ENCODE results near the gene ANKRD40. TPM values are rescaled to one million over a fixed set of nuclear protein-coding genes. Genes with fewer than 3 reads are reported as not detected.

Gene ANKRD40
- total and polyA plus RNA-seq, 2 donors (not counting 1 experiment from before 2014, with no cell fraction given), result 13.7 to 35.3 TPM

DNA sequence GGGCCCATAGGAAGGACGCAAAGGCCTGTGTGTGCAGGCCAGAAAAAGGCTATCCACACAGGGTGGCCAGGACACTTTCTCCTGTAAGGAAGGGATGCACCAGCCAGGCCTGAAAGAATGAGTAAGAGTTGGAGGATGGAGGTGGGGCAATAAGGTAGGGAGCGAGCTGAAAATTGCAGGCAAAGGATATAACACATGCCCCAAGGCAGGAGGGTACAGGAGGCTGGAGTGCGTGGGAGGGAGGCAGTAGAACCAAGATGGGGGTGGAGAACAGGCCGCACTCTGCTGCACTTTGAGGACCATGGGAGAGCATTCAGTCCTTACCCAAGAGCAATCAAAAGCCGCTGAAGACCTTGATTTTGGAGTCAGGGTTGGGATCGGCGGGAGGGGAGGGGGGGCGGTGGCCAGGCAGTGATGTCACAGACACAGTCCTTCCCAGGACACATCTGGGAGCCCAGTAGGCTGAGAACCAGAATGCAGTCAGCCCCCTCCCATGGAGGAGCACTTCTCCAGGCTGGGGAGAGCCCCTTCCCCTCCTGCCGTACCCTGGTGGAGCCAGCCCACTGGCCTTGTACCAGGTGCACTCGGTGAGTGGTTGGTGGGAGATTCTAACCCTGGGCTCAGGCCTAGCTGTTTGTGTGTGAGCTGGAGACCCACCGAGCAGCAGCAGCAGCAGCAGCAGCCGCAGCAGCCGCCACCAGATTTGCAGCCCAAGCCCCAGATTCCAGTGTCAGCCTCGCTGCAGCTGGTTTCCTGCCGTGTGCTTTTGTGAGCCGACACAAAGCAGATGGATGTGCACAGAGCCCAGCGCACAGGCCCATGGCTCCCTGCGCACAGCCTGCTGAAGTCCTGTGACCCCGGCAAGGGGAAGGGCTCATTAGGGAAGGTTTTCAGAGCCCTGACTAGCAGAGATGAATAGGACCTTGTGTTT is 17.5 kb downstream of the ANKRD40 start:
- no peak overlapping the region for H3K27ac Mint-ChIP-seq
- no peaks in the 10 kb centered on the region for H3K4me1 Mint-ChIP-seq
- TF ChIP-seq, protein P1, sequence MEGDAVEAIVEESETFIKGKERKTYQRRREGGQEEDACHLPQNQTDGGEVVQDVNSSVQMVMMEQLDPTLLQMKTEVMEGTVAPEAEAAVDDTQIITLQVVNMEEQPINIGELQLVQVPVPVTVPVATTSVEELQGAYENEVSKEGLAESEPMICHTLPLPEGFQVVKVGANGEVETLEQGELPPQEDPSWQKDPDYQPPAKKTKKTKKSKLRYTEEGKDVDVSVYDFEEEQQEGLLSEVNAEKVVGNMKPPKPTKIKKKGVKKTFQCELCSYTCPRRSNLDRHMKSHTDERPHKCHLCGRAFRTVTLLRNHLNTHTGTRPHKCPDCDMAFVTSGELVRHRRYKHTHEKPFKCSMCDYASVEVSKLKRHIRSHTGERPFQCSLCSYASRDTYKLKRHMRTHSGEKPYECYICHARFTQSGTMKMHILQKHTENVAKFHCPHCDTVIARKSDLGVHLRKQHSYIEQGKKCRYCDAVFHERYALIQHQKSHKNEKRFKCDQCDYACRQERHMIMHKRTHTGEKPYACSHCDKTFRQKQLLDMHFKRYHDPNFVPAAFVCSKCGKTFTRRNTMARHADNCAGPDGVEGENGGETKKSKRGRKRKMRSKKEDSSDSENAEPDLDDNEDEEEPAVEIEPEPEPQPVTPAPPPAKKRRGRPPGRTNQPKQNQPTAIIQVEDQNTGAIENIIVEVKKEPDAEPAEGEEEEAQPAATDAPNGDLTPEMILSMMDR (IDR thresholded peaks at IDR 0.05), result no peak
- no peak for TF ChIP-seq EZH2 (IDR thresholded peaks at IDR 0.05; ENCODE audit: borderline replicate concordance, insufficient read depth, low read depth, low read length, poor library complexity, severe bottlenecking)
- H3K9me3 Mint-ChIP-seq (ENCODE audit: insufficient read depth), result no peaks in the 10 kb centered on the region
- ChIA-PET POLR2A (no interaction called here), CTCF (no interaction called here)
- no peak overlapping the region for H3K4me2 ChIP-seq (replicated peaks; ENCODE audit: low read depth, low read length, poor library complexity, severe bottlenecking)
- H3K79me2 ChIP-seq (ENCODE audit: control insufficient read depth, insufficient read depth, low read length), result no peaks in the 10 kb centered on the region
- no peaks in the 10 kb centered on the region for H4K20me1 ChIP-seq (ENCODE audit: control insufficient read depth, insufficient read depth, low read length, poor library complexity, severe bottlenecking)
- no peak overlapping the region for H3K27ac ChIP-seq (ENCODE audit: low read length in 2 of 2)
- no peak for ATAC-seq (ENCODE audit: low read depth)
- no peaks in the 10 kb centered on the region for H3K4me1 ChIP-seq (ENCODE audit: control insufficient read depth in 2 of 2, insufficient read depth in 2 of 2, low read length in 2 of 2)
- H3K9me3 ChIP-seq (ENCODE audit: control extremely low read depth in 1 of 3, control insufficient read depth in 2 of 3, insufficient read depth in 1 of 3, low read length in 2 of 3), result no peaks in the 10 kb centered on the region
- 95% methylated on average over 18 of the region's 19 CpGs for WGBS (ENCODE audit: insufficient coverage)
- H2AFZ ChIP-seq (ENCODE audit: insufficient read depth, low read depth, low read length, poor library complexity, severe bottlenecking), result no peak overlapping the region
- no peaks in the 10 kb centered on the region for H3K27me3 Mint-ChIP-seq
- H3K27me3 ChIP-seq (replicated peaks in 1 of 4; ENCODE audit: control extremely low read depth in 1 of 4, control insufficient read depth in 3 of 4, insufficient read depth in 4 of 4, low read length in 3 of 4), result no peaks in the 10 kb centered on the region
- H3K36me3 ChIP-seq (replicated peaks in 1 of 2; ENCODE audit: control extremely low read depth in 1 of 2, control insufficient read depth in 1 of 2, extremely low read depth in 1 of 2, insufficient read depth in 2 of 2, low read length in 1 of 2), result peaks cover 3 to 23% of the 10 kb centered on the region in 2 experiments
- no peak overlapping the region for H3K4me3 Mint-ChIP-seq
- no peak for DNase-seq
- no peak overlapping the region for H3K9ac ChIP-seq (ENCODE audit: low read length)
- intact Hi-C loops (cut with micrococcal nuclease), result no loop called here
- no peak overlapping the region for H3K4me3 ChIP-seq (ENCODE audit: control extremely low read depth in 1 of 5, extremely low read depth in 1 of 5, insufficient read depth in 1 of 5, low read depth in 2 of 5, low read length in 4 of 5)

DNA sequence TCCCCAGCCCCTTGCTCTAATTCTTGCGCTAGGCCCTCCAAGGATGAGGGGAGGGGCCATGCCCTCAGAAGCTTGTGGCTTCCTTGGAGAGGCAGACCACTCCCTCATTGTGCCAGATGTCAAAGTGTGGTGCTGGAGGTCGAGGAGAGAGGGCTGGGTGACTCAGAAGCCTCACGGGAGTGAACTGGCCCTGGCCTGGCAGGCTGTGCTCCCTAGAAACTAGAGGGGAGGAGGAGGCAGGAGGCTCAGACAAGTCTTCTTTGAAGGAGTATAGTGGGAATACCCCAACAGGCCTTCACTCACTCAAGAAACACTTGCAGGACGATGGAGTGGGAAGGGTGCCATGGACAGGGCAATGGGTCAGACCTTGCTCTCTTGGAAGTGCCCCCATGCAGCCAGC is 18.5 kb downstream of the ANKRD40 start:
- no peak for ATAC-seq (ENCODE audit: low read depth)
- Mint-ChIP-seq H3K27me3 (no peaks in the 10 kb centered on the region), H3K27ac (no peak overlapping the region), H3K4me1 (no peaks in the 10 kb centered on the region), H3K4me3 (no peak overlapping the region), H3K9me3 (ENCODE audit: insufficient read depth) (no peaks in the 10 kb centered on the region)
- POLR2A ChIA-PET, result no interaction called here
- Histone ChIP-seq H3K9ac (ENCODE audit: low read length) (no peak overlapping the region), H4K20me1 (ENCODE audit: control insufficient read depth, insufficient read depth, low read length, poor library complexity, severe bottlenecking) (no peaks in the 10 kb centered on the region), H3K27ac (ENCODE audit: low read length in 2 of 2) (no peak overlapping the region), H3K4me2 (replicated peaks; ENCODE audit: low read depth, low read length, poor library complexity, severe bottlenecking) (no peak overlapping the region), H3K9me3 (ENCODE audit: control extremely low read depth in 1 of 3, control insufficient read depth in 2 of 3, insufficient read depth in 1 of 3, low read length in 2 of 3) (no peaks in the 10 kb centered on the region), H3K4me1 (ENCODE audit: control insufficient read depth in 2 of 2, insufficient read depth in 2 of 2, low read length in 2 of 2) (no peaks in the 10 kb centered on the region), H2AFZ (ENCODE audit: insufficient read depth, low read depth, low read length, poor library complexity, severe bottlenecking) (no peak overlapping the region), H3K4me3 (ENCODE audit: control extremely low read depth in 1 of 5, extremely low read depth in 1 of 5, insufficient read depth in 1 of 5, low read depth in 2 of 5, low read length in 4 of 5) (no peak overlapping the region), H3K27me3 (replicated peaks in 1 of 4; ENCODE audit: control extremely low read depth in 1 of 4, control insufficient read depth in 3 of 4, insufficient read depth in 4 of 4, low read length in 3 of 4) (no peaks in the 10 kb centered on the region), H3K36me3 (replicated peaks in 1 of 2; ENCODE audit: control extremely low read depth in 1 of 2, control insufficient read depth in 1 of 2, extremely low read depth in 1 of 2, insufficient read depth in 2 of 2, low read length in 1 of 2) (peaks cover 3 to 19% of the 10 kb centered on the region in 2 experiments), H3K79me2 (ENCODE audit: control insufficient read depth, insufficient read depth, low read length) (no peaks in the 10 kb centered on the region)
- no peak for DNase-seq
- TF ChIP-seq, protein P1 (IDR thresholded peaks at IDR 0.05), result no peak
- 80% methylated on average over 2 of the region's 4 CpGs for WGBS (ENCODE audit: insufficient coverage)
- intact Hi-C loops (cut with micrococcal nuclease), result no loop called here
- CTCF ChIA-PET, result no interaction called here

Data from B cell (primary cell).